Testis (tissue), 2 donors: Measurements from ENCODE around the gene GLT1D1.

Experiments
- POLR2A ChIP-seq: fragments of 450-650 bp; IDR thresholded peaks from one replicate; pipeline ENCODE4 v1.6.1; 2017; ENCODE audit warnings: antibody characterized with exemption, mild to moderate bottlenecking, moderate library complexity
- TF ChIP-seq, protein P1 (sequence below), 3 experiments: fragments of 450-650 bp in 2 of 3; fragments of 200-600 bp in 1 of 3; sonication (generic) in 1 of 3; IDR thresholded peaks; one replicate each; pipeline ENCODE4 v1.5.1; 2016 to 2019; ENCODE audit warnings: antibody characterized with exemption in 3 of 3, mild to moderate bottlenecking in 2 of 3, moderate library complexity in 1 of 3

DNA sequence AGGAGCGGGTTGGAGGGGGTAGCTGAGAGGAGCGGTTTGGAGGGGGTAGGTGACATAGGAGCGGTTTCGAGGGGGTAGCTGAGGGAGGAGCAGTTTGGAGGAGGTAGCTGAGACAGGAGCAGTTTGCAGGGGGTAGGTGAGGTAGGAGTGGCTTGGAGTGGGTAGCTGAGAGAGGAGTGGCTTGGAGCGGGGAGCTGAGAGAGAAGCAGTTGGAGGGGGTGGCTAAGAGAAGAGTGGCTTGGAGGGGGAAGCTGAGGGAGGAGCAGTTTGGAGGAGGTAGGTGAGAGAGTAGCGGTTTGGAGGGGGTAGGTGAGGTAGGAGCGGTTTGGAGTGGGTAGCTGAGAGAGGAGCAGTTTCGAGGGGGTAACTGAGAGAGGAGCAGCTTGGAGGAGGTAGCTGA, 152.1 kb downstream of the GLT1D1 start:
- no peak for TF ChIP-seq POLR2A
- TF ChIP-seq, protein P1, sequence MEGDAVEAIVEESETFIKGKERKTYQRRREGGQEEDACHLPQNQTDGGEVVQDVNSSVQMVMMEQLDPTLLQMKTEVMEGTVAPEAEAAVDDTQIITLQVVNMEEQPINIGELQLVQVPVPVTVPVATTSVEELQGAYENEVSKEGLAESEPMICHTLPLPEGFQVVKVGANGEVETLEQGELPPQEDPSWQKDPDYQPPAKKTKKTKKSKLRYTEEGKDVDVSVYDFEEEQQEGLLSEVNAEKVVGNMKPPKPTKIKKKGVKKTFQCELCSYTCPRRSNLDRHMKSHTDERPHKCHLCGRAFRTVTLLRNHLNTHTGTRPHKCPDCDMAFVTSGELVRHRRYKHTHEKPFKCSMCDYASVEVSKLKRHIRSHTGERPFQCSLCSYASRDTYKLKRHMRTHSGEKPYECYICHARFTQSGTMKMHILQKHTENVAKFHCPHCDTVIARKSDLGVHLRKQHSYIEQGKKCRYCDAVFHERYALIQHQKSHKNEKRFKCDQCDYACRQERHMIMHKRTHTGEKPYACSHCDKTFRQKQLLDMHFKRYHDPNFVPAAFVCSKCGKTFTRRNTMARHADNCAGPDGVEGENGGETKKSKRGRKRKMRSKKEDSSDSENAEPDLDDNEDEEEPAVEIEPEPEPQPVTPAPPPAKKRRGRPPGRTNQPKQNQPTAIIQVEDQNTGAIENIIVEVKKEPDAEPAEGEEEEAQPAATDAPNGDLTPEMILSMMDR (IDR thresholded peaks at IDR 0.05) = no peak
